MM.1S (cell line): Measurements from ENCODE around the gene DHRS3.

Source experiments
- DNase-seq: peaks from one replicate; pipeline ENCODE4 v3.0.0-alpha.2; 2015
- H2AFZ ChIP-seq: fragments of 300-600 bp; sonication (generic); 2 replicates; pipeline ENCODE4 v1.6.0; 2016; ENCODE audit warnings: antibody characterized with exemption, low read length
- H3F3A ChIP-seq: fragments of 300-600 bp; sonication (generic); 2 replicates; pipeline ENCODE4 v1.6.1; 2016; ENCODE audit warnings: mild to moderate bottlenecking, antibody characterized with exemption, low read length, moderate library complexity, mixed read lengths; ENCODE audit not compliant: insufficient read depth
- H3K27ac ChIP-seq: fragments of 300-600 bp; sonication (generic); 2 replicates; pipeline ENCODE4 v1.5.1; 2016; ENCODE audit warnings: mild to moderate bottlenecking, low read length
- H3K27me3 ChIP-seq: fragments of 300-600 bp; sonication (generic); replicated peaks from 2 replicates; pipeline ENCODE4 v1.6.0; 2016; ENCODE audit warnings: low read length; ENCODE audit not compliant: insufficient read depth
- H3K36me3 ChIP-seq: fragments of 300-600 bp; sonication (generic); replicated peaks from 2 replicates; pipeline ENCODE4 v1.6.1; 2016; ENCODE audit warnings: mild to moderate bottlenecking, low read length, mixed read lengths; ENCODE audit not compliant: insufficient read depth
- H3K4me1 ChIP-seq: fragments of 300-600 bp; sonication (generic); 2 replicates; pipeline ENCODE4 v1.6.1; 2016; ENCODE audit warnings: low read length, mixed read lengths
- H3K4me2 ChIP-seq: fragments of 300-600 bp; sonication (generic); 2 replicates; pipeline ENCODE4 v1.6.0; 2016; ENCODE audit warnings: low read depth, low read length
- H3K4me3 ChIP-seq: fragments of 300-600 bp; sonication (generic); 2 replicates; pipeline ENCODE4 v1.5.1; 2016; ENCODE audit warnings: low read length, mixed read lengths
- H3K79me2 ChIP-seq: fragments of 300-600 bp; sonication (generic); 2 replicates; pipeline ENCODE4 v1.6.1; 2016; ENCODE audit warnings: mixed run types, low read length, mixed read lengths
- H3K9ac ChIP-seq: fragments of 300-600 bp; sonication (generic); 2 replicates; pipeline ENCODE4 v1.6.1; 2016; ENCODE audit warnings: low read length, mixed read lengths
- H3K9me2 ChIP-seq: fragments of 300-600 bp; sonication (generic); replicated peaks from 2 replicates; pipeline ENCODE4 v1.6.1; 2016; ENCODE audit warnings: mild to moderate bottlenecking, low read length, mixed read lengths; ENCODE audit not compliant: insufficient read depth
- H3K9me3 ChIP-seq: fragments of 300-600 bp; sonication (generic); replicated peaks from 2 replicates; pipeline ENCODE4 v1.6.1; 2016; ENCODE audit warnings: mild to moderate bottlenecking, low read length, mixed read lengths; ENCODE audit not compliant: insufficient read depth
- H4K20me1 ChIP-seq: fragments of 300-600 bp; sonication (generic); 2 replicates; pipeline ENCODE4 v1.6.1; 2016; ENCODE audit warnings: mild to moderate bottlenecking, low read length, moderate library complexity, mixed read lengths; ENCODE audit not compliant: insufficient read depth
- EZH2 ChIP-seq: fragments of 300-600 bp; sonication (generic); optimal IDR thresholded peaks from 2 replicates; pipeline ENCODE3; 2017; ENCODE audit warnings: low read depth, mild to moderate bottlenecking, antibody characterized with exemption, low read length, mixed read lengths
- EZH2phosphoT487 ChIP-seq: fragments of 300-600 bp; sonication (generic); IDR thresholded peaks from 2 replicates; pipeline ENCODE4 v1.6.1; 2018; ENCODE audit warnings: antibody characterized with exemption, low read length
- TF ChIP-seq, protein P1 (sequence below): fragments of 300-600 bp; sonication (generic); IDR thresholded peaks from 2 replicates; pipeline ENCODE4 v1.5.1; 2016; ENCODE audit warnings: antibody characterized with exemption, low read length, mixed read lengths

Gene DHRS3

DNA sequence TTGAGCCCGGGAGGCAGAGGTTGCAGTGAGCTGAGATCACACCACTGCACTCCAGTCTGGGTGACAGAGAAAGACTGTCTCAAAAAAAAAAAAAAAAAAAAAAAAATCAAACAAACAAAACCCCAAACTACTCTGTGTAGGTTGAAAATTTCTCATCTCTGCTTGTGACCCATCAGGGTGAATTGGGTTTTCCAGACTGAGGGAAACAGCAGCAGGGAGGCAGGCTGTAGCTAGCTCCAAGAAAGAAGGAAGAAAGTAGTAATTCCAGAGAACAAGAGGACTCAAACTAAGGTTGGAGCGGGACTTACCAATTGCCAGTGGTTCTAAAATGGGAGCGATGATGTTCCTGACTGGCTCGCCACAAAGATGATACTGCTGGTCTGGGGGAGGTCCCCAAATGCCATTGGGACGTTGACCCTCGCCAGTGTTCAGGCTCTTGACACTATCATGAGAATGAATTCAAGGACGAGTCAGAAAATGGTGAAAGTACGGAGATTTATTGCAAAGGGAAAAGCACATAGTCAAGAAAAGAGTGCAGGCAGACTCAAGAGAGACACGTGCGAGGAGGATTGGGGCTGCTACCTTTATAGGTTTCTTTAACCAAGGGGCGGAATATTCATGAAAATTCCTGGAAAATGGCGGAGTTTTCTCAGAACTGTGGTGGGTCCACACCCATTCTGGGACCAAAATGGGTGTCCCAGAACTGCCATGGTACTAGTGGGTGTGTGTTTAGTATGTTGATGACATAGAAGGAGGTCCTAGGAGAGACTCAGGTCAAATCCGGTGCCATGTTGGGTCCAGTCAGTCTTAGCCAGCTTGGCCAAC is 39.3 kb upstream of the DHRS3 start:
- no peak overlapping the region for H3K4me2 ChIP-seq
- H3K36me3 ChIP-seq, result no peaks in the 10 kb centered on the region
- no peaks in the 10 kb centered on the region for H3K79me2 ChIP-seq
- no peak overlapping the region for H2AFZ ChIP-seq
- no peak for TF ChIP-seq EZH2
- no peak for TF ChIP-seq EZH2phosphoT487
- TF ChIP-seq, protein P1, sequence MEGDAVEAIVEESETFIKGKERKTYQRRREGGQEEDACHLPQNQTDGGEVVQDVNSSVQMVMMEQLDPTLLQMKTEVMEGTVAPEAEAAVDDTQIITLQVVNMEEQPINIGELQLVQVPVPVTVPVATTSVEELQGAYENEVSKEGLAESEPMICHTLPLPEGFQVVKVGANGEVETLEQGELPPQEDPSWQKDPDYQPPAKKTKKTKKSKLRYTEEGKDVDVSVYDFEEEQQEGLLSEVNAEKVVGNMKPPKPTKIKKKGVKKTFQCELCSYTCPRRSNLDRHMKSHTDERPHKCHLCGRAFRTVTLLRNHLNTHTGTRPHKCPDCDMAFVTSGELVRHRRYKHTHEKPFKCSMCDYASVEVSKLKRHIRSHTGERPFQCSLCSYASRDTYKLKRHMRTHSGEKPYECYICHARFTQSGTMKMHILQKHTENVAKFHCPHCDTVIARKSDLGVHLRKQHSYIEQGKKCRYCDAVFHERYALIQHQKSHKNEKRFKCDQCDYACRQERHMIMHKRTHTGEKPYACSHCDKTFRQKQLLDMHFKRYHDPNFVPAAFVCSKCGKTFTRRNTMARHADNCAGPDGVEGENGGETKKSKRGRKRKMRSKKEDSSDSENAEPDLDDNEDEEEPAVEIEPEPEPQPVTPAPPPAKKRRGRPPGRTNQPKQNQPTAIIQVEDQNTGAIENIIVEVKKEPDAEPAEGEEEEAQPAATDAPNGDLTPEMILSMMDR, result no peak
- no peaks in the 10 kb centered on the region for H3K4me1 ChIP-seq
- H3K27me3 ChIP-seq, result peaks cover 5% of the 10 kb centered on the region; the same call in 1 of the 2 replicates
- no peak overlapping the region for H3K27ac ChIP-seq
- H3K9me2 ChIP-seq, result no peaks in the 10 kb centered on the region
- H3K4me3 ChIP-seq, result no peak overlapping the region
- H3K9ac ChIP-seq, result no peak overlapping the region
- H3K9me3 ChIP-seq, result no peaks in the 10 kb centered on the region
- no peak for DNase-seq
- no peaks in the 10 kb centered on the region for H4K20me1 ChIP-seq
- H3F3A ChIP-seq, result no peaks in the 10 kb centered on the region

DNA sequence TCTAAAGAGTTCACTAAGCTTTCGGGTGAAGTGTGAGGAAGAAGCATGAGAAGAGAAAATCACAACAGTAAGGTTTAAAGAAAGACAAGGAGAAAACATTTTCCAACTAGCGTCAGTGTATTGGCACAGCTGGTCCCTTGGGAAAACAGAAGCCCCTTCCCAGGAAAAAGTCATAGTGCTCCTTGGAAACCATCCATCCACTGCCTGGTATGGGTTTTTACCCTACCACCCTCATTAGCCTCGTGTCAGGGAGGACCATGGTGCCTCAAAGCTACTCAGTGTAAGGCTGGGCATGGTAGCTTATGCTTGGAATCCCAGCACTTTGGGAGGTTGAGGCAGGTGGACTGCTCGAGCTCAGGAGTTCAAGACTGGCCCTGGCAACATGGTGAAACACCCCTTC is 38.6 kb upstream of the DHRS3 start:
- TF ChIP-seq EZH2phosphoT487 (no peak), EZH2 (no peak)
- TF ChIP-seq, protein P1, result no peak
- H3K4me2 ChIP-seq, result no peak overlapping the region
- no peaks in the 10 kb centered on the region for H3K79me2 ChIP-seq
- H3K4me1 ChIP-seq, result no peaks in the 10 kb centered on the region
- no peak overlapping the region for H3K27ac ChIP-seq
- peaks cover 5% of the 10 kb centered on the region; the same call in 1 of the 2 replicates for H3K27me3 ChIP-seq
- DNase-seq, result no peak
- H3F3A ChIP-seq, result no peaks in the 10 kb centered on the region
- no peak overlapping the region for H3K4me3 ChIP-seq
- no peaks in the 10 kb centered on the region for H3K9me2 ChIP-seq
- H2AFZ ChIP-seq, result no peak overlapping the region
- H3K9me3 ChIP-seq, result no peaks in the 10 kb centered on the region
- H3K36me3 ChIP-seq, result no peaks in the 10 kb centered on the region
- H3K9ac ChIP-seq, result no peak overlapping the region
- no peaks in the 10 kb centered on the region for H4K20me1 ChIP-seq

DNA sequence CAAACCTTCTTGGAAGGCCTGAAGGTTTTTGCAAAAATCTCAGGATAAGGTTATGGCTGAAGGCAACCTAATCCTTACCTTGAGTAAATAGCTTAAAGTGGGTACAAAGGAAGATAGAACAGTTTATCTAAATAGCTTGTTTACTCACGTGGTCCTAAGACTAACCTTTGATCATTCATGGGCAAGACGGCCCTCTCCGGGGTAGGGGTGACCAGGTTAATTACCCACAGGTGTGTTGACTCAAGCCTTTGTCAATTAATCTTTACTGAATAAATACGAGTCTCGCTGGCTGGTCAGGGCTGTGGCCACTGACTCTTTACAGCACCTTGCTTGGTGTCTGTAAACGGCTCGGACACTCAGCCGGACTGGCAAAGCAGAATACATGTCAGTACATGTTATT is 36.6 kb upstream of the DHRS3 start:
- no peaks in the 10 kb centered on the region for H3K9me3 ChIP-seq
- no peaks in the 10 kb centered on the region for H3K79me2 ChIP-seq
- H3K4me2 ChIP-seq, result no peak overlapping the region
- H2AFZ ChIP-seq, result no peak overlapping the region
- TF ChIP-seq EZH2phosphoT487 (no peak), EZH2 (no peak)
- TF ChIP-seq, protein P1, result no peak
- peaks cover 12% of the 10 kb centered on the region for H3K27me3 ChIP-seq
- H3K4me3 ChIP-seq, result no peak overlapping the region
- no peaks in the 10 kb centered on the region for H3F3A ChIP-seq
- H3K4me1 ChIP-seq, result no peaks in the 10 kb centered on the region
- DNase-seq, result no peak
- no peaks in the 10 kb centered on the region for H3K9me2 ChIP-seq
- H3K9ac ChIP-seq, result no peak overlapping the region
- H4K20me1 ChIP-seq, result no peaks in the 10 kb centered on the region
- no peaks in the 10 kb centered on the region for H3K36me3 ChIP-seq
- H3K27ac ChIP-seq, result no peak overlapping the region
